Activated CD8-positive, alpha-beta memory T cell treated with anti-CD3 and anti-CD28 coated beads, Interleukin-2, amount 10 ng/mL, durations not matched to agents 7 days and 5 days (primary cell): Measurements from ENCODE around the gene GMPPB. TPM values are rescaled to one million over a fixed set of nuclear protein-coding genes. Genes with fewer than 3 reads are reported as not detected.
"Not testable (repeated sequence)": the region's sequence is repeated elsewhere in the genome, so short reads cannot be mapped to it uniquely, and the experiment has no call there.

Experiments used
- ATAC-seq: fragments of 150-1000 bp; cut with Tn5 transposase; one replicate; pipeline ENCODE4 v1.10.0; 2021; ENCODE audit warnings: moderate library complexity
- CTCF ChIA-PET: fragments of 350-600 bp; sonication (Branson Sonifier 250); formaldehyde crosslinking; loops from one replicate; lab custom pipeline; 2021; ENCODE audit warnings: antibody characterized with exemption; lab: Charles Lee
- DNase-seq: peaks from one replicate; pipeline ENCODE4 v3.0.0-alpha.2; 2020
- H3K27ac Mint-ChIP-seq: one replicate; pipeline ENCODE4 v1.8.0; 2021; ENCODE audit warnings: mild to moderate bottlenecking, mixed read lengths
- H3K27me3 Mint-ChIP-seq: one replicate; pipeline ENCODE4 v1.8.0; 2021; ENCODE audit warnings: mixed read lengths
- H3K36me3 Mint-ChIP-seq: one replicate; pipeline ENCODE4 v1.8.0; 2021; ENCODE audit warnings: mild to moderate bottlenecking, mixed read lengths
- H3K4me1 Mint-ChIP-seq: one replicate; pipeline ENCODE4 v1.8.0; 2021; ENCODE audit warnings: mixed read lengths
- H3K4me3 Mint-ChIP-seq: one replicate; pipeline ENCODE4 v1.8.0; 2021; ENCODE audit warnings: mild to moderate bottlenecking, moderate library complexity, mixed read lengths
- H3K9me3 Mint-ChIP-seq: one replicate; pipeline ENCODE4 v1.8.0; 2022; ENCODE audit warnings: low read depth, mixed read lengths
- total RNA-seq, 2 experiments: library from RNA; stranded (reverse); gene quantifications; one replicate each; pipeline ENCODE4 v1.2.3, GENCODE V29; 2021

GMPPB gene
- total RNA-seq, 2 experiments from 2014 or later, result 46.6 to 47.9 TPM

- no peaks in the 10 kb centered on the region for H3K9me3 Mint-ChIP-seq
- H3K27ac Mint-ChIP-seq, result no peak overlapping the region
- H3K4me1 Mint-ChIP-seq, result no peaks in the 10 kb centered on the region
- no peak overlapping the region for H3K4me3 Mint-ChIP-seq
- H3K36me3 Mint-ChIP-seq, result no peaks in the 10 kb centered on the region
- CTCF ChIA-PET, result interaction anchor here (0.7 to 5.4 kb wide), 9 partner anchors 8 to 135 kb away, joined by 3 to 24 read pairs (median 4); partner anchors contain the start of genes AMIGO3 and INKA1
- no peak for DNase-seq
- no peaks in the 10 kb centered on the region for H3K27me3 Mint-ChIP-seq
- no peak for ATAC-seq
These were observed 19.8 kb downstream of the GMPPB start for GRCh38 chr3:49703956-49704355.

GRCh38 chr3:49703443-49703927 is 20.3 kb downstream of the GMPPB start:
- Mint-ChIP-seq H3K9me3 (no peaks in the 10 kb centered on the region), H3K27me3 (no peaks in the 10 kb centered on the region), H3K4me3 (no peak overlapping the region), H3K4me1 (no peaks in the 10 kb centered on the region), H3K27ac (no peak overlapping the region), H3K36me3 (no peaks in the 10 kb centered on the region)
- DNase-seq (peak; percentile 82), ATAC-seq (peak; percentile 95)
- CTCF ChIA-PET, result interaction anchor here (0.6 to 5.4 kb wide), 11 partner anchors 8 to 164 kb away, joined by 3 to 24 read pairs (median 5); partner anchors contain the start of genes AMIGO3 and INKA1

- H3K36me3 Mint-ChIP-seq, result no peaks in the 10 kb centered on the region
- DNase-seq, result no peak
- ATAC-seq, result no peak
- H3K27ac Mint-ChIP-seq, result no peak overlapping the region
- H3K9me3 Mint-ChIP-seq, result no peaks in the 10 kb centered on the region
- H3K27me3 Mint-ChIP-seq, result no peaks in the 10 kb centered on the region
- no peak overlapping the region for H3K4me3 Mint-ChIP-seq
- CTCF ChIA-PET, result interaction anchor here (0.7 to 5.4 kb wide), 7 partner anchors 9 to 299 kb away, joined by 3 to 24 read pairs (median 9); partner anchors contain the start of genes AMIGO3 and INKA1
- no peaks in the 10 kb centered on the region for H3K4me1 Mint-ChIP-seq
These were observed 21.1 kb downstream of the GMPPB start for GRCh38 chr3:49702672-49703071.

- H3K27me3 Mint-ChIP-seq, result no peaks in the 10 kb centered on the region
- H3K9me3 Mint-ChIP-seq, result no peaks in the 10 kb centered on the region
- no peaks in the 10 kb centered on the region for H3K4me1 Mint-ChIP-seq
- DNase-seq, result no peak
- no peak overlapping the region for H3K27ac Mint-ChIP-seq
- no peak overlapping the region for H3K4me3 Mint-ChIP-seq
- no peak for ATAC-seq
- no peaks in the 10 kb centered on the region for H3K36me3 Mint-ChIP-seq
- CTCF ChIA-PET, result interaction anchor here (0.6 to 5.4 kb wide), 13 partner anchors 10 to 1935 kb away, joined by 3 to 24 read pairs (median 4); partner anchors contain the start of genes AMIGO3 and IP6K1
These were observed 22.2 kb downstream of the GMPPB start for GRCh38 chr3:49701388-49702077.

GRCh38 chr3:49700453-49701128 is 23.2 kb downstream of the GMPPB start:
- ATAC-seq (no peak), DNase-seq (no peak)
- H3K9me3 Mint-ChIP-seq, result no peaks in the 10 kb centered on the region
- H3K36me3 Mint-ChIP-seq, result no peaks in the 10 kb centered on the region
- H3K27ac Mint-ChIP-seq, result no peak overlapping the region
- no peaks in the 10 kb centered on the region for H3K27me3 Mint-ChIP-seq
- CTCF ChIA-PET, result interaction anchor here (0.5 to 5.4 kb wide), 10 partner anchors 11 to 452 kb away, joined by 3 to 24 read pairs (median 4); partner anchors contain the start of genes AMIGO3 and IP6K1
- no peak overlapping the region for H3K4me3 Mint-ChIP-seq
- H3K4me1 Mint-ChIP-seq, result no peaks in the 10 kb centered on the region

- H3K9me3 Mint-ChIP-seq, result no peaks in the 10 kb centered on the region
- CTCF ChIA-PET, result interaction anchor here (0.5 to 5.4 kb wide), 2 partner anchors 19 to 452 kb away, joined by 3 to 24 read pairs; partner anchors contain the start of gene AMIGO3
- no peaks in the 10 kb centered on the region for H3K27me3 Mint-ChIP-seq
- ATAC-seq, result no peak
- no peak for DNase-seq
- no peaks in the 10 kb centered on the region for H3K4me1 Mint-ChIP-seq
- no peak overlapping the region for H3K4me3 Mint-ChIP-seq
- H3K36me3 Mint-ChIP-seq, result no peaks in the 10 kb centered on the region
- H3K27ac Mint-ChIP-seq, result no peak overlapping the region
These were observed 23.7 kb downstream of the GMPPB start for GRCh38 chr3:49700014-49700413.

GRCh38 chr3:49699281-49699979 is 24.3 kb downstream of the GMPPB start:
- H3K27me3 Mint-ChIP-seq, result no peaks in the 10 kb centered on the region
- ATAC-seq (no peak), DNase-seq (no peak)
- CTCF ChIA-PET, result interaction anchor here (5.4 kb wide), 1 partner anchor 19 kb away, joined by 24 read pairs; the partner anchor contains the start of gene AMIGO3
- no peaks in the 10 kb centered on the region for H3K9me3 Mint-ChIP-seq
- H3K4me1 Mint-ChIP-seq, result no peaks in the 10 kb centered on the region
- H3K27ac Mint-ChIP-seq, result no peak overlapping the region
- H3K36me3 Mint-ChIP-seq, result no peaks in the 10 kb centered on the region
- H3K4me3 Mint-ChIP-seq, result no peak overlapping the region

GRCh38 chr3:49695350-49696015 is 28.3 kb downstream of the GMPPB start:
- H3K9me3 Mint-ChIP-seq, DNase-seq, CTCF ChIA-PET, H3K27me3 Mint-ChIP-seq, H3K36me3 Mint-ChIP-seq, ATAC-seq, H3K27ac Mint-ChIP-seq, H3K4me3 Mint-ChIP-seq: not testable (repeated sequence)
- peaks cover 13% of the 10 kb centered on the region for H3K4me1 Mint-ChIP-seq

GRCh38 chr3:49694409-49695070 is 29.2 kb downstream of the GMPPB start:
- CTCF ChIA-PET, H3K27ac Mint-ChIP-seq, DNase-seq, ATAC-seq, H3K36me3 Mint-ChIP-seq, H3K4me3 Mint-ChIP-seq, H3K27me3 Mint-ChIP-seq, H3K9me3 Mint-ChIP-seq: not testable (repeated sequence)
- peaks cover 20% of the 10 kb centered on the region for H3K4me1 Mint-ChIP-seq

GRCh38 chr3:49691481-49691880 is 32.3 kb downstream of the GMPPB start:
- H3K36me3 Mint-ChIP-seq, CTCF ChIA-PET, DNase-seq, H3K4me3 Mint-ChIP-seq, ATAC-seq, H3K9me3 Mint-ChIP-seq, H3K27me3 Mint-ChIP-seq, H3K27ac Mint-ChIP-seq: not testable (repeated sequence)
- H3K4me1 Mint-ChIP-seq, result peaks cover 28% of the 10 kb centered on the region

GRCh38 chr3:49690856-49691255 is 32.9 kb downstream of the GMPPB start:
- CTCF ChIA-PET, result interaction anchor here (2.6 kb wide), 1 partner anchor 151 kb away, joined by 10 read pairs; no protein-coding TSS in a partner anchor

More at GRCh38 chr3:49690856-49691255, 32.9 kb downstream of the GMPPB start:
- peaks cover 28% of the 10 kb centered on the region for H3K4me1 Mint-ChIP-seq
- not testable (repeated sequence) for H3K27me3 Mint-ChIP-seq, ATAC-seq, DNase-seq, H3K27ac Mint-ChIP-seq, H3K9me3 Mint-ChIP-seq, H3K36me3 Mint-ChIP-seq
- H3K4me3 Mint-ChIP-seq, result peak overlapping the region; percentile 90
